Astrocyte of the cerebellum (primary cell): ENCODE data around the gene ESPN.

Experiments used
- DNase-seq: peaks from one replicate; pipeline ENCODE4 v3.0.0-alpha.2; 2011; ENCODE audit warnings: low read depth
- H3K4me3 ChIP-seq: 2 replicates; pipeline ENCODE4 v1.5.1; 2011; ENCODE audit warnings: mild to moderate bottlenecking, low read depth, low read length, moderate library complexity
- CTCF ChIP-seq: IDR thresholded peaks from 2 replicates; pipeline ENCODE4 v1.5.1; 2012; ENCODE audit warnings: low read length, low read depth, moderate library complexity, mild to moderate bottlenecking; ENCODE audit errors: missing control alignments
- in situ Hi-C: cut with HindIII; loops from 2 replicates; pipeline ENCODE4 v1.10.0; 2017; ENCODE audit warnings: low sequenced_read_pairs

The ESPN gene

GRCh38 chr1:6497215-6497866, 72.8 kb downstream of the ESPN start:
- DNase-seq: no peak
- no peak for TF ChIP-seq CTCF
- in situ Hi-C loops: no loop called here
- H3K4me3 ChIP-seq: peak overlapping the region; percentile 65

GRCh38 chr1:6497867-6498575, 73.4 kb downstream of the ESPN start:
- DNase-seq: no peak
- H3K4me3 ChIP-seq: peak overlapping the region; percentile 65
- no peak for TF ChIP-seq CTCF
- in situ Hi-C loops: no loop called here

- TF ChIP-seq CTCF: no peak
- no peak for DNase-seq
- in situ Hi-C loops: no loop called here
- no peak overlapping the region for H3K4me3 ChIP-seq
Observed at GRCh38 chr1:6498576-6499111, 74.1 kb downstream of the ESPN start.

- in situ Hi-C loops: no loop called here
- no peak for DNase-seq
- H3K4me3 ChIP-seq: no peak overlapping the region
- TF ChIP-seq CTCF: no peak
Observed at GRCh38 chr1:6499296-6499695, 74.7 kb downstream of the ESPN start.

- H3K4me3 ChIP-seq: no peak overlapping the region
- no peak for TF ChIP-seq CTCF
- DNase-seq: no peak
- in situ Hi-C loops: no loop called here
Observed at GRCh38 chr1:6500544-6501278, 76.1 kb downstream of the ESPN start.

- in situ Hi-C loops: no loop called here
- no peak overlapping the region for H3K4me3 ChIP-seq
- no peak for TF ChIP-seq CTCF
- DNase-seq: no peak
Observed at GRCh38 chr1:6501279-6501813, 76.8 kb downstream of the ESPN start.
